ENCODE results near the gene KCNH8. TPM values are rescaled to one million over a fixed set of nuclear protein-coding genes. Genes with fewer than 3 reads are reported as not detected.

Gene KCNH8
- total RNA-seq, 1 experiment from 2014 or later = 3.7 TPM

DNA sequence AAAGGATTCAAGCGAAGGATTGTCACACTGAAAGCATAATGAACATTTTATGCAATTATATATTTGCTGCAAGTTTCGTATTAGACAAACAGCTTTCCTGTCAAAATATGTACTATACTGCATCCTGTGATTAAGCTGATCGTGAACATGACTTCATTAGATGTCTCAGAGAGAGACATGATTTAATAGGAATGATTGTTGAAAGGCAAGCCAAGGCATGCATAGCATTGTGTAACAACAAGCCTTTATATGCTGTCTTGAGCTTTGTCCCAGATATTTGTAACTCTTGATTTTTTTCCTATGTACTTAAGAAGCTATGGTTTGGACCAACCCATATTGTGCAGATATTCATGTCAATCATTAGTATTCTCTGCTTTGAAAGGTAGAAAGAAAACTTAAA, 309.1 kb downstream of the KCNH8 start:
- H3K27me3 Mint-ChIP-seq (ENCODE audit: low read depth) = no peaks in the 10 kb centered on the region
- H3K27ac Mint-ChIP-seq = no peak overlapping the region
- Histone ChIP-seq H3K23ac (ENCODE audit: insufficient read length, low read depth, low read length) (no peak overlapping the region), H3K18ac (ENCODE audit: insufficient read length, low read depth, low read length) (no peak overlapping the region), H2BK12ac (ENCODE audit: insufficient read length, low read depth, low read length) (no peak overlapping the region), H3K4ac (ENCODE audit: low read depth, low read length) (no peak overlapping the region), H2AFZ (ENCODE audit: low read length) (no peak overlapping the region), H3K4me2 (ENCODE audit: insufficient read depth, insufficient read length, low read length) (no peak overlapping the region), H3K9me3 (ENCODE audit: control insufficient read depth, low read depth, low read length) (no peaks in the 10 kb centered on the region), H3T11ph (ENCODE audit: low read length) (no peak overlapping the region), H3K23me2 (ENCODE audit: insufficient read length, low read depth, low read length, poor library complexity, severe bottlenecking) (no peaks in the 10 kb centered on the region), H2BK5ac (ENCODE audit: insufficient read length, low read length) (no peak overlapping the region), H4K20me1 (ENCODE audit: control insufficient read depth, insufficient read depth, insufficient read length) (no peaks in the 10 kb centered on the region), H3K14ac (ENCODE audit: insufficient read depth, low read length) (no peak overlapping the region), H2BK20ac (ENCODE audit: low read depth, low read length, poor library complexity, severe bottlenecking) (no peak overlapping the region), H3K4me1 (ENCODE audit: insufficient read depth, low read length) (peaks cover 2% of the 10 kb centered on the region; the same call in 1 of the 2 replicates), H3K56ac (ENCODE audit: insufficient read length, low read depth, low read length) (no peak overlapping the region), H3K9ac (ENCODE audit: extremely low read depth, insufficient read length, low read length) (no peak overlapping the region), H2AK5ac (ENCODE audit: insufficient read length, low read length) (no peak overlapping the region), H2BK15ac (ENCODE audit: low read depth, low read length) (no peak overlapping the region), H4K8ac (replicated peaks; ENCODE audit: insufficient read length, low read depth, low read length) (no peak overlapping the region), H3K27me3 (ENCODE audit: insufficient read depth, low read length) (no peaks in the 10 kb centered on the region), H4K5ac (ENCODE audit: insufficient read length, low read depth, low read length) (no peak overlapping the region), H3K79me2 (ENCODE audit: insufficient read depth, low read length) (no peaks in the 10 kb centered on the region), H4K91ac (ENCODE audit: insufficient read length, low read depth, low read length) (no peak overlapping the region), H3K79me1 (ENCODE audit: insufficient read depth, low read depth, low read length, poor library complexity, severe bottlenecking) (no peaks in the 10 kb centered on the region), H2BK120ac (ENCODE audit: low read depth, low read length, poor library complexity, severe bottlenecking) (no peak overlapping the region), H3K27ac (ENCODE audit: insufficient read length, low read depth, low read length) (no peak overlapping the region)
- 0 out of 7 replicates have a peak, but pooled peaks cover 0 to 2% (median 0%) of the 10 kb centered on the region in 3 experiments for H3K36me3 Mint-ChIP-seq (ENCODE audit: insufficient read depth in 1 of 3, low read depth in 3 of 3)
- no CpG with 5 or more reads among the region's 3 CpGs for WGBS (ENCODE audit: extremely low coverage, insufficient read length, low lambda C conversion rate)
- no peak for DNase-seq
- TF ChIP-seq, protein P1, sequence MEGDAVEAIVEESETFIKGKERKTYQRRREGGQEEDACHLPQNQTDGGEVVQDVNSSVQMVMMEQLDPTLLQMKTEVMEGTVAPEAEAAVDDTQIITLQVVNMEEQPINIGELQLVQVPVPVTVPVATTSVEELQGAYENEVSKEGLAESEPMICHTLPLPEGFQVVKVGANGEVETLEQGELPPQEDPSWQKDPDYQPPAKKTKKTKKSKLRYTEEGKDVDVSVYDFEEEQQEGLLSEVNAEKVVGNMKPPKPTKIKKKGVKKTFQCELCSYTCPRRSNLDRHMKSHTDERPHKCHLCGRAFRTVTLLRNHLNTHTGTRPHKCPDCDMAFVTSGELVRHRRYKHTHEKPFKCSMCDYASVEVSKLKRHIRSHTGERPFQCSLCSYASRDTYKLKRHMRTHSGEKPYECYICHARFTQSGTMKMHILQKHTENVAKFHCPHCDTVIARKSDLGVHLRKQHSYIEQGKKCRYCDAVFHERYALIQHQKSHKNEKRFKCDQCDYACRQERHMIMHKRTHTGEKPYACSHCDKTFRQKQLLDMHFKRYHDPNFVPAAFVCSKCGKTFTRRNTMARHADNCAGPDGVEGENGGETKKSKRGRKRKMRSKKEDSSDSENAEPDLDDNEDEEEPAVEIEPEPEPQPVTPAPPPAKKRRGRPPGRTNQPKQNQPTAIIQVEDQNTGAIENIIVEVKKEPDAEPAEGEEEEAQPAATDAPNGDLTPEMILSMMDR (conservative IDR thresholded peaks at IDR 0.05) = no peak
- peaks cover 0 to 3% of the 10 kb centered on the region in 2 experiments; a peak in 2 of 5 replicates for H3K9me3 Mint-ChIP-seq
- H3K4me1 Mint-ChIP-seq = peaks cover 8 to 10% of the 10 kb centered on the region in 2 experiments
- H3K4me3 Mint-ChIP-seq = no peak overlapping the region
